Measurements from ENCODE around the gene PCBP3. TPM values are rescaled to one million over a fixed set of nuclear protein-coding genes. Genes with fewer than 3 reads are reported as not detected.

The PCBP3 gene
- total and polyA plus RNA-seq, 2 donors (not counting 3 experiments of a cell fraction or from before 2014, with no cell fraction given): 0.06 to 1.1 TPM

- Histone ChIP-seq H3K4me3 (replicated peaks in 1 of 3; ENCODE audit: insufficient read depth in 1 of 3, low read depth in 1 of 3, low read length in 3 of 3) (no peak overlapping the region), H3K36me3 (ENCODE audit: control insufficient read depth in 2 of 2, extremely low read depth in 1 of 2, insufficient read depth in 2 of 2, low read length in 2 of 2) (no peaks in the 10 kb centered on the region), H3K9me1 (replicated peaks; ENCODE audit: control insufficient read depth, extremely low read depth, insufficient read depth, low read length) (no peaks in the 10 kb centered on the region), H2AFZ (ENCODE audit: low read depth, low read length) (no peak overlapping the region), H3K27me3 (ENCODE audit: control insufficient read depth in 2 of 2, insufficient read depth in 2 of 2, low read length in 2 of 2) (peaks cover 0 to 4% of the 10 kb centered on the region in 2 experiments), H3K9ac (replicated peaks; ENCODE audit: extremely low read depth, insufficient read depth, low read length) (no peak overlapping the region), H3K27ac (ENCODE audit: insufficient read depth, low read depth, low read length) (no peak overlapping the region), H3K4me2 (ENCODE audit: insufficient read depth, low read length) (no peak overlapping the region), H3K9me3 (replicated peaks; ENCODE audit: control insufficient read depth, insufficient read depth, low read length) (no peaks in the 10 kb centered on the region), H4K20me1 (replicated peaks; ENCODE audit: control insufficient read depth, extremely low read depth, insufficient read depth, low read length) (no peaks in the 10 kb centered on the region), H3K4me1 (ENCODE audit: control insufficient read depth, extremely low read depth, insufficient read depth, low read length) (no peaks in the 10 kb centered on the region), H3K79me2 (ENCODE audit: control insufficient read depth, insufficient read depth, low read length) (no peaks in the 10 kb centered on the region)
- ChIA-PET POLR2A (no interaction called here), CTCF (interaction anchor here (1.3 to 5.9 kb wide), 7 partner anchors 13 to 683 kb away, joined by 3 to 46 read pairs (median 5); no protein-coding TSS in a partner anchor)
- intact Hi-C loops (cut with micrococcal nuclease) (loop anchor here (1.0 to 5.0 kb wide), 5 partner anchors 264 to 872 kb away; no protein-coding TSS in a partner anchor), dilution Hi-C loops (cut with MboI; ENCODE audit: extremely low pct_ligation_motif_present, low sequenced_read_pairs) (no loop called here)
- TF ChIP-seq FOS (IDR thresholded peaks at IDR 0.05; ENCODE audit: borderline replicate concordance, insufficient read depth, low read length): no peak
- no peak for TF ChIP-seq MAX (IDR thresholded peaks at IDR 0.05; ENCODE audit: insufficient read depth, insufficient read length)
- TF ChIP-seq GATA2 (IDR thresholded peaks at IDR 0.05; ENCODE audit: insufficient read depth, insufficient read length, low read depth, low read length): no peak
- TF ChIP-seq CTCF (IDR thresholded peaks at IDR 0.05; ENCODE audit: extremely low read depth in 1 of 2, insufficient read depth in 1 of 2, low read depth in 1 of 2, low read length in 2 of 2): no peak
- TF ChIP-seq POLR2A (IDR thresholded peaks at IDR 0.05; ENCODE audit: low read depth, low read length): no peak
- TF ChIP-seq MYC (IDR thresholded peaks at IDR 0.05; ENCODE audit: low read depth, low read length): no peak
- TF ChIP-seq POLR2AphosphoS5 (IDR thresholded peaks at IDR 0.05; ENCODE audit: insufficient read depth, low read depth, low read length): no peak
- TF ChIP-seq JUN (IDR thresholded peaks at IDR 0.05; ENCODE audit: borderline replicate concordance, insufficient read depth, insufficient read length, low read depth): no peak
- TF ChIP-seq EZH2 (IDR thresholded peaks at IDR 0.05; ENCODE audit: borderline replicate concordance, low read depth, low read length, severe bottlenecking): no peak
- FAIRE-seq (no peak), DNase-seq (ENCODE audit: low read depth, low spot score) (no peak)
- no TSS peak for BruUV-seq (replicated peaks)
Measured at GRCh38 chr21:45819478-45820170, 176.1 kb downstream of the PCBP3 start.

All from endothelial cell of umbilical vein (primary cell).